HG02759 (cell line): Measurements from ENCODE around the gene FLT1.

Experiments used
- ATAC-seq: cut with Tn5 transposase; IDR thresholded peaks from one replicate; pipeline ENCODE4 v1.9.1; 2021; ENCODE audit warnings: mild to moderate bottlenecking, moderate library complexity; ENCODE audit not compliant: unreplicated experiment

The FLT1 gene, protein sequence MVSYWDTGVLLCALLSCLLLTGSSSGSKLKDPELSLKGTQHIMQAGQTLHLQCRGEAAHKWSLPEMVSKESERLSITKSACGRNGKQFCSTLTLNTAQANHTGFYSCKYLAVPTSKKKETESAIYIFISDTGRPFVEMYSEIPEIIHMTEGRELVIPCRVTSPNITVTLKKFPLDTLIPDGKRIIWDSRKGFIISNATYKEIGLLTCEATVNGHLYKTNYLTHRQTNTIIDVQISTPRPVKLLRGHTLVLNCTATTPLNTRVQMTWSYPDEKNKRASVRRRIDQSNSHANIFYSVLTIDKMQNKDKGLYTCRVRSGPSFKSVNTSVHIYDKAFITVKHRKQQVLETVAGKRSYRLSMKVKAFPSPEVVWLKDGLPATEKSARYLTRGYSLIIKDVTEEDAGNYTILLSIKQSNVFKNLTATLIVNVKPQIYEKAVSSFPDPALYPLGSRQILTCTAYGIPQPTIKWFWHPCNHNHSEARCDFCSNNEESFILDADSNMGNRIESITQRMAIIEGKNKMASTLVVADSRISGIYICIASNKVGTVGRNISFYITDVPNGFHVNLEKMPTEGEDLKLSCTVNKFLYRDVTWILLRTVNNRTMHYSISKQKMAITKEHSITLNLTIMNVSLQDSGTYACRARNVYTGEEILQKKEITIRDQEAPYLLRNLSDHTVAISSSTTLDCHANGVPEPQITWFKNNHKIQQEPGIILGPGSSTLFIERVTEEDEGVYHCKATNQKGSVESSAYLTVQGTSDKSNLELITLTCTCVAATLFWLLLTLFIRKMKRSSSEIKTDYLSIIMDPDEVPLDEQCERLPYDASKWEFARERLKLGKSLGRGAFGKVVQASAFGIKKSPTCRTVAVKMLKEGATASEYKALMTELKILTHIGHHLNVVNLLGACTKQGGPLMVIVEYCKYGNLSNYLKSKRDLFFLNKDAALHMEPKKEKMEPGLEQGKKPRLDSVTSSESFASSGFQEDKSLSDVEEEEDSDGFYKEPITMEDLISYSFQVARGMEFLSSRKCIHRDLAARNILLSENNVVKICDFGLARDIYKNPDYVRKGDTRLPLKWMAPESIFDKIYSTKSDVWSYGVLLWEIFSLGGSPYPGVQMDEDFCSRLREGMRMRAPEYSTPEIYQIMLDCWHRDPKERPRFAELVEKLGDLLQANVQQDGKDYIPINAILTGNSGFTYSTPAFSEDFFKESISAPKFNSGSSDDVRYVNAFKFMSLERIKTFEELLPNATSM (N-terminal part only)

DNA sequence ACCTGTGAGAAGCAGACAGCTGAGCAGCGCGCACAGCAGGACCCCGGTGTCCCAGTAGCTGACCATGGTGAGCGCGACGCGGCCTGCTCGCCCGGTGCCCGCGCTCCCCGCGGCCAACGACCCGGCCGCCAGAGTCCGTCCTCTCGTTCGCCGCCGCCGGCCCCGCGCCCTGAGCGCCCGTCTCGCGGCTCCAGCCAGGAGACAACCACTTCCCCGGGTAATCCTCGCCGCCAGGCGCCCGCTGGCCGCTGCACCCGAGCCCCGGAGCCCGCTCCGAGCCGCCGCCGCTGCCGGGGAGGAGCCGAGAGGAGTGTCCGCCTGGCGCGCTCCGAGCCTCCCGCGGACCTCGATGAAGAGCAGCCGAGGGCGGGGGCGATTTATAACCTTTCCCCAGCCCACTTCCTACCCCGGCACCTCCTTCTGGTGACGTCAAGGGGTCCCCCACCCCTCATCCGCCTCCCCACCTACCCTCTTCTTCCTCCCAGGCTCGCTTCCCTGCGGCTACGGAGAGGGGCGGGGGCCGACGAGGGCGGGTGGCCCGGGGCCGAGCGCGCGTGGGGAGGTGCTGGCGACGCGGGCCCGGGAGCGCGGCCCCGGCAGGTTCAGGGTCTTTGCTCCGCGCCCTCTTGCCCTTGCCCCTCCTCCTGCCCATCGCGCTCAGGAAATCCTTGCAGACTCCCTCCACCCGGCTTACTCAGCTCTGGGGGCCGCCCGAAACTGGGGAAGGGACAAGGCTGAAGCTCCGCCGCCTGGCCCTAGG lies at the start of gene FLT1:
Gene FLT1 (minus strand): TSS at position 351 of the 760 bp plus-strand sequence. CDS start 285 bp downstream, at position 66.
- peak; percentile 46 for ATAC-seq

DNA sequence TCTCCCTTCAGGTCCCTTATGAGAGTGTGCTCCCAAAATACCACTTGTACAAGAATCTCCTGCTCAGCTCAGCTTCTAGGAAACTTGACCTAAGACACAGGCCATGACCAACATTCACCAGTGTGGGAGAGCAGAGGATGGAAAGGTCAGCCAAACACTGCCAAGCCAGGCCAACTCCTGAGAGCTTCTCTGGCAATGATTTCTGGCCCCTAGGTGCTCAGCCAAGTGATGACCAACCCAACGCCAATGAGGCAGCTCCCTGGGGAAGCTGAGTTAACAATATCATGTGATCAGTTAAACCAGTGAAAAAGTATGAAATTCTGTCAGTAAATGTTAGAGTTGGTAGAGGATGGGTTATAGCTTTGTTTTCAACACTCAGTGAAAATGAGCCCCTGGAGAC lies 49.1 kb upstream of the FLT1 start:
- ATAC-seq, result no peak

DNA sequence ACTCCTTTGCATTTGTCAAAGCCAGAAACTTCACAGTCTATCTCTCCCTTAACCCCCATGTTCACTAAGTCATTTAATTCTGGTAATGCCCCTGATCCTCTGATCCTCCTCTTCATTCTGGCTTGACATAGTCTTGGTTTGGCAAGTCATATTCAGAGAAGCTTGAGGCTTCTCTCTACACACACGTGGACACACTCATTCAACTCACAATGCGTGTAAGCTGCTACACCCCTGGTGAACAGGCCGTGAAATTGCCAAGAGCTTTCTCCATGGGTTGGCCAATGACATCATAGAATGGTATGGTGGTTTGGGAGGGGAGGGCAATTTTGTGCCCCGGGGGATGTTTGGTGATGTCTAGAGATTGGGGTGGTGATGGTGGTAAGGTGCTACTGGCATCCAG lies 47.9 kb upstream of the FLT1 start:
- no peak for ATAC-seq

DNA sequence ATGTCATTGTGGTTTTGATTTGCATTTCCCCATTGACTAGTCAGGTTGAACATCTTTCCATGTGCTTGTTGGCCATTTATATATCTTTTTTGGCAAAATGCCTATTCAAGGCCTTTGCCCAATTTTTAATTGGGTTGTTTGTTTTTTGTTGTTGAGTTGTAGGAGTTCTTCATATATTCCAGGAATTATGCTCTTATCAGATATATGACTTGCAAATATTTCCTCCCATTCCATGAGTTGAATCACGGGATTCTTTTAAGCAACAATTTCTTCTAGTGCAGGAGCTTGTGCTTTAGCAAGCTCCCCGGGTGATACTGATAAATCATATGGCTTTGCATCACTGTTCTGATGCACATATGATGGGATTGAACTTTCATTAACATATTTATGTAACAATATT lies 47.0 kb upstream of the FLT1 start:
- ATAC-seq, result no peak

DNA sequence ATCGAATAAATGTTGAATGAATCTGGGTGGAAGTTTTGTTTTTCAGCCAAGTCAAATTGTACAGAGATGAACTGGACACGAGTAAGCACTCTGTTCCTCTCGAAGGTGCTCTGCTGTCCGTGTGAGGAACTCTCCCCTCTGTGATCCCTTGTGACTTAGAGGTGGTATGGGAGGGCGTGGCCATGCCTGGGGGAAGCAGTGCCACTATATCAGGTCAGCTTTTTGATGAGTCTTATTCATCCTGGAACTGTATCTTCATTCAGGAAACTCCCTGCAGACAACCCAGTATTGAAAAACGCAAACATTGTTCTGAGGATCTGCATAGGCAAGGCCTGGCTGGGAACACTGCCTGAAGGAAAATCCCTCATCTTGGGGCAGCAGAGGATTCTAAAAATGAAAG lies 45.7 kb upstream of the FLT1 start:
- peak; percentile 53 for ATAC-seq

DNA sequence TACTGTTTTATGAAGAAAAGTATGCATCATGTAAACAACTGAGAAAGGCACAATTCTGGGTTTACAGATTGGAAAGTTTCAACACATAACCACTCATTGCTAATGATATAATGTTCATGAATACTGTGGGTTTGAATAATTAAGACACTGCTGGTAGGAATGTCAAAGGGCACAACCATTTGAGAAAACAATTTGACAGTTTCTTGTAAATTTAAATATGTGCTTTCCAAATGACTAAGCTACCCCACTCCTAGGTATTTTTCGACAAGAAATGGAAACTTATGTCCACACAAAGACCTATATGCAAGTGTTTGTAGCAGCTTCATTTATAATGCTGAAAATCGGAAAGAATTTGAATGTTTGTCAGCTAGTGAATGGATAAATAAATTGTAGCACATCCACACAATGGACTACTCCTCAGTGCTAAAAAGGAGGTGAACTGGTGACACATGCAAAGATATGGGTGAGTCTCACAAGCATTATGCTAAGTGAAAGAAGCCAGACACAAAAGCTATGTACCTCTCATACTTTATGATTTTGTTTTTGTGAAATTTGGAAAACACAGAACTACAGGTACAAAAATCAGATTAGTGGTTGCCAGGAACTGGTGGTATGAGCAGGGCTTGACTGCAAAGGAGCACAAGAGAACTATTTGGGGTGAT lies 44.8 kb upstream of the FLT1 start:
- ATAC-seq, result no peak

DNA sequence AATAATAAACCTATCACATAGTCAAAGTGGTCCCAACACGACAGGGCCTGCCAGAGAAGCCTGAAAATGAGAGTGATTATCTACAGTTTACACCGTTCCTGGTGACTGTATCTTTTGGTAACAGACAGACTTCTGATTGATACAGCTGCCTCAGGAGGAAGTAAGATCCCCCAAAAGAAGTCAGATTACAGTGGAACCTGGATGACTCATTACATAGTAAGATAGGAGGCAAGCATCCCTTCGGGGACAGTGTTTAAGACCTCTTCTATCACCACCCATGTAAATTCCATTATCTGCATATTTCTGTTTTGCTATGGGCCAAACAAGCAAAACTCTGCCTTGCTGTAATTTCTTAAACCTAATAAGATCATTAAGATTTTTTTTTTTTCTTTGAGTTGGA lies 44.0 kb upstream of the FLT1 start:
- no peak for ATAC-seq

DNA sequence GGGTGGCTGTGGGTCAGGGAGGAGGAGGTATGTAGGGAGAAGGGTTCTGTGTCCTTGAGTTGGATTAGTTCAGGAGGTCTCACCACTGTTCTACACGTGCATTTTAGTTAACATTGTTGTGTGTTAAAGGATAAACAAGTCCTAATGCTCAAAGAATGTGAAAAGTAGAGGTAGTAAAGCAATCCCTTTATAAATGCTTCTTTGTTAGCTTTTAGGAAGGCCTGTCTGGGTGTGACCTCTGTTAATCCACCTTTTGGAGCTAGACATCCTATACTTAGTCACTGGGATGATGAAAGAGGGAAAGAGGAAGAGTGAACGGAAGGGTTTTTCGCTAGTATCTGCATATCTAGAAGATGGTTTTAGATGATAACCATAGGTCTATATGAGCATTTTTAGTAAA lies 42.2 kb upstream of the FLT1 start:
- no peak for ATAC-seq

DNA sequence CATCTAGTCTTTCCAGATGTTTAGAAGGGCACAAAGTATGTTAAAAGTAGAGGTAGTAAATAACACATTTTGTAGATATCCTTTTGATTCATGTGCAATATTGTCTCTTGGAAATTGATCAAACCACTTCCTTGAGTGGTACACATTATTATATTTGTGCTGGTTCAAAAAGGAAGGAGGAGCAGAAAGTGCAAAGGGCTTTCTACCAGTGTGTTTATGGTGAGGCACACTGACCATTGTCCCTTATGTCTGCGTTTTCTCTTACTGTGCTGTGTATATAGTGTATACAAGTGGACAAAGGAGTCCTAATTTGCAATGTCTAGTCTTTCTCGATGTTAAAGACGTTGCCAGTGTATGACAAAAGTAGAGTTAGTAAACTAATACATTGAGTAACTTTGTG lies 41.4 kb upstream of the FLT1 start:
- no peak for ATAC-seq

DNA sequence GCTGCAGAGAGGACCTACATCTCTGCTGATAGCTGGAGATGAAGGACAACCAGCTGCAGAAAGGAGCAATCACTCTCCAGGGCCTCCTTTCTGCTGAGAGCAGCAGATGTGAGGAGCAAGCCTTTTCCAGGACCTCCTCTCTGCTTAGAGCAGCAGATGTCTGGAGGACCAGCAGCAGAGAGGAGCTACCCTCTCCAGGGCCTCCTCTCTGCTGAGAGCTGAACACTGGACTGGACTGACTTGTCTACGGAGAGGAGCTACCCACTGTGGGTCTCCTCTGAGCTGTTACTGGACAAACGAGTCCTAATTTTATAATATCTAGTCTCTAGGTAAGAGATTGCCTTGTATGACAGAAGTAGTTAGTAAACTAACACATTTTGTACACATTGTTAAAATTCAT lies 40.8 kb upstream of the FLT1 start:
- no peak for ATAC-seq

DNA sequence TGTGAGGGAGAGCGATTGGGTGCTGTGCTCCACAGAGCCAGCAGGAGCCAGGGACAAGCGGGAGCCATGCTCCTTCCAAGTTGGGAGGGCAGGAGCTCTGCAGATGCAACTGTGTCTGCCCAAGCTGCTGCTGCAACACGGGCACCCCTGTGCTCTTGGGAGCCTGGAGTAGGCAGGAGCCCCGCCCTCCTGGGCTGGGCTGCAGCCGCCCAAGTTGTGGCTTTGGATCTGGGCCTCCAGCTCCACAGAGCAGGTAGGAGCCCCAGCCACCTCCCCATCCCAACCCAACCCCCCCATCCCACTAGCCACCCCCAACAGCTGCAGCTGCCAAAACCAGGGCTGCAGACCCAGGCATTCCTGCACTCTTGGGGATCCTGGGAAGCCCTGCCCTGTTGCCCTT lies 39.9 kb upstream of the FLT1 start:
- ATAC-seq, result no peak

DNA sequence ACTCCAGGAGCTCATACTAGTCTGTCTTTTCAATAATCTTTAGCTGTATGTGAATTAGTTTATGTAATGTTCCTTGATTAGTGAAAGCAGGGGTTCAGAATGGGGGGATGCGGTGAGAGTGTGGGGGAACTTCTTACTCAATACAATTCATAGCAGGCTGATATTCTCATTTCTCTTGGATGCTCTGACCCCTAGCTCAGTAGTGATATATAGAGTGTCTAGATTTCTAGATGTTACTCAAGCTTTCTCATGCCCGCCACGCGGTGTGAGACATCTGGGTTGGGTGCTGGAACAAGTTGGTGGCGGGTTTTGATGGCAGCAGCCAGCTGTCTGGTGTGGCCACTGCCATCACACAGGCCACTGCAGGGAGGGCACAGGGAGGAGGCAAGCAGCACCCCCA lies 39.3 kb upstream of the FLT1 start:
- no peak for ATAC-seq

DNA sequence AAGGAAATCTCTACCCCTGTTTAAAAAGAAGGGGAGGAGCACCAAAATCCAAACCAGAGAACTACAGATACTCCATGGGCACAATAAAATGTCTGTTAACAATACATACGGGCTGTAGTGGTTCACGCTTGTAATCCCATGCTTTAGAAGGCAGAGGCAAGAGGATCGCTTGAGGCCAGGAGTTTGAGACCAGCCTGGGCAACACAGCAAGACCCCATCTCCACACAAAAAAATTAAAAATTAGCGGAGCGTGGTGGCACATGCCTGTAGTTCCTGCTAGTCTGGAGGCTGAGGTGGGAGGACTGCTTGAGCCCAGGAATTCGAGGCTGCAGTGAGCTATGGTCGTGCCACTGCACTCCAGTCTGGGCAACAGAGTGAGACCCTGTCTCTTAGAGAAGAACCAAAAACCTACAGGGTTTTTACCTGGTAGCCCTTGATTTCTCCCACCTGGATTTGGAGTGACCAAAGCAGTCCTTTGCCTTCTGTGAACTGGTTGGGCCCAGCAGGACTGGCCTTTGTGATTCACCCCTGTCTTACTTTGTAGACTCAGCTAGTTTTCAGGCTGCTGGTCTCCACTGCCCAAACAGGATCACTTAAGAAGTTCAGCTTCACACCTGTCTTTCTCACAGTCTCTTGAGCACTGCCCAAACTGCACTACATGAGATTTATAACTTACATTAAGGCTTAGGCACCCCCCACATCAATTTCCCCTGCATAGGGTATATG lies 38.7 kb upstream of the FLT1 start:
- no peak for ATAC-seq

DNA sequence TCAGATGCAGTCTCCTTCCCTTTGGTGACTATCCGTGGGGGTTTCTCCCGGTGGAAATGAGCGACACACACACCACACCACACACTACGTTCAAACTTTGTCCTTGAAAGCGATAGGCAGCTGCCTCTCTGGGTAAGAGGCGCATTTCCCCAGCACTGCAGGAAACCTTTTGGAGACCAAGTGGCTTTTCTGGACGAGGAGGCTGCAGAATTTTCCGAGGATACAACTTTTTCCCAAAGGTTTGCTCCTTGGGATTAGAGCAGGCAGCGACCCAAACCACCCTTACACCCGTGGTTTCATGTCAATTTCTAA lies 38.2 kb upstream of the FLT1 start:
- ATAC-seq, result no peak

DNA sequence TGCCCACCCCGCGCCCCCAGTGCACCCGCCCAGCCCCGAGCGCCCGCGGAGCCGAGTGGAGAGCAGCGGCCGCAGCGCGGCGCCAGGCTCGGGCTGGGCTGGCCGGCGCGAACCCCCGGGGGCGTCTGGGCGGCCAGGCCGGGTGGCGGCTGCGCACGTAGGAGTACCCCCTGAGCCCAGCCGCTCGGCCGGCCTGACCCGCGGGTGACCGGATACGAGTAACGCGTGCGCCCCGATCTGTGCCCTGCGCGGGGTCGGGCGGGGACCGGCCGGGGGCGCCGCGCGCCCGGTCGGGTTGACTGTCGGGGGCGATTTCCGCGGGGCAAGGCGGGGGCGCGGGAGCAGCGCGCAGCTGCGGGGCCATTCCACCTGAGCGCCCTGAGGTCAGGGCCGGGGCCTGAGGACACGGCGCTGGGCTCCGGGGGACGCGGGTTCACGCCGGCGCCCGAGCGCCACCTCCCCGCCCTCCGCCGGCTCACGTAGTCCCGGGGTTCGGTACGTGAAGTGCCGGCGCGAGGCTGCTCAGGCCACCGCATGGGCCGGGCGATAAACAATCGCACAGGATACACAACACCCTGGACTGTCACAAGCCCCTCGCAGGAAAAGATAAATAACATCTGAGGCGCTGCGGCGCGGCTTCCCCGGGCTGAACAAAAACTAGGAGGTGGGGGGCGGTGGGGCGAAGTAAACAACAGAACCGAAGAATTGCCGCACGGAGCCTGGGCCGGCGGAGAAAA lies 37.6 kb upstream of the FLT1 start:
- ATAC-seq, result peak; percentile 57

DNA sequence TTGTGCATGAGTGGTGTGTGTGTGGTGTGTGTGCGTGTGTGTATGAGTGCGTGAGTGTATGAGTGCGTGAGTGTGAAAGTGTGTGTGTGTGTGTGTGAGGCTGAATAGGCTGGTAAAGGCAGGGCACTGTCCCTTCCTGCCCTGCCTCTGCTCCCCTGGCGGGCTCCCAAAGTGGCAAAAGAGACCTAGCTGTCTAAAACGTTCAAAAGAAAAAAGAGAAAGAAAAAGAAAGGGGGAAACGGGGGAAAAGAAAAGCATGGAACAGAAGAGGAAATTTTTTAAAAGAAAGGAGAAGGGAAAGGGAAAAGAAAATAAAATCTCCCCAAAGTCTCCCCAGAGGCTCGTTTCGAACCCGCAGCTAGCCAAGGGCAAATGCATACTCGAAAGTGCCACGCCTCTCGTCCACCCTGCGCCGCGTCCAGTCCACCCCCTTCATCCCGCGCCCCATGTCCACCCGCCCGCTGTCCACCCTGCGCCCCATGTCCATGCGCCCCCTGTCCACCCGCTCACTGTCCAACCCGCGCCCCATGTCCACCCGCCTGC lies 37.0 kb upstream of the FLT1 start:
- ATAC-seq, result no peak

DNA sequence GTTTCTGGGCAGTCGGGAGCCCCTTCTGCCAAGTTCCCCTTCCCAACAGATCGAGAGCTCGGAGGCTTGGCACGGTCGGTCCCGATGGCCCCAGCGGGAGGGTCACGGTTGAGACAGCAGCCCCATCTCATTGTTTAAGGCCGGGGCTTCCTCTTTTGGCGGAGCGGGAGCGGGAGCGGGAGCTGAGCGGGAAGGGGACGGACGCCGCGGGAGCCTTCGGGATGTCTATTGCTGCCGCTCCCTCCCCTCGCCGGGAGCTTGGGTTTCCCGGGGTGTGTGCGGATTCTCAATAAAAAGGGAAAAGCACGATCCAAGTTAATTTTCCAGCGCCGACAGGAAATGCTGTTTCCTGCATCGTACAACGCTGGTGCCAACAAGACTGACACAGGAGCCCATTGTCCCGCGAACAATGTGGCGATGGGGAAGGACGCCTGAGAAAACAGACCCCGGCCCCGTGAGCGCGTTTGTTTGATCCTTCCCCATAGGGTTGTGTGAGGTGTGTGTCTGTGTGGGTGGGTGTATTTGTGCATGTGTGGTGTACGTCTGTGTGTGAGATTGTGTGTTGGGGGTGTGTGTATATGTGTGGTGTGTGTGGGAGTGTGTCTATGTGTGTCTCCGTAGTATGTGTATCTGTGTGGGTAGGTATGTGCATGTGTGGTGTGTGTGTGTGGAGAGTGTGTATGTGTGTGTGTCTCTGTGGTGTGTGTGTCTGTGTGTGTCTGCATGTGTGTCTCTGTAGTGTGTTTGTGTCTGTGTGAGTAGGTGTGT lies 36.3 kb upstream of the FLT1 start:
- ATAC-seq, result no peak

DNA sequence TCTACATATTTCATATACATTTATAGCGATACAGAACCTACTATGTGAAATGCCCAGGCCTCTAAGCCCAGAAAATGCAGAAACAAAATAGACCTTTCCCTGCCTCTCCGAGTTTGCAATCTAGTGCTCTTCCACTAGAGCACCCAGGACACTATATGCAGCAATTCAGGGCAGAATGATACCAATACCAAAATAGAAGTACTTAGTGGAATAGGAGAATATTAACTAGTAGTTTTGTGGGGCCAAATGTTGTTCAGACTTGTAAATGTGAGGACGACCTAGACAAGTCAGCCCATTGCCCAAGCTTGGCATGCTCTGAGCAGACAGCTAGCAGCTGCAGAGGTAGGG lies 35.8 kb upstream of the FLT1 start:
- no peak for ATAC-seq
